PC-3 (cell line): ENCODE measurements around the gene LDHAL6B.

Source experiments
- CTCF ChIP-seq: fragments of 300-600 bp; sonication (generic); conservative IDR thresholded peaks from 2 replicates; pipeline ENCODE4 v1.5.1; 2017; ENCODE audit warnings: antibody characterized with exemption, low read depth, mild to moderate bottlenecking, low read length
- EZH2 ChIP-seq: fragments of 300-600 bp; sonication (generic); IDR thresholded peaks from one replicate; pipeline ENCODE4 v1.6.1; 2017; ENCODE audit warnings: antibody characterized with exemption, mild to moderate bottlenecking, low read length; ENCODE audit not compliant: unreplicated experiment

- peak; percentile 66 for TF ChIP-seq CTCF
- TF ChIP-seq EZH2: no peak
Observed at GRCh38 chr15:59174835-59175831, 31.5 kb upstream of the LDHAL6B start.
